ENCODE data around the gene ST3GAL5.

The ST3GAL5 gene

DNA sequence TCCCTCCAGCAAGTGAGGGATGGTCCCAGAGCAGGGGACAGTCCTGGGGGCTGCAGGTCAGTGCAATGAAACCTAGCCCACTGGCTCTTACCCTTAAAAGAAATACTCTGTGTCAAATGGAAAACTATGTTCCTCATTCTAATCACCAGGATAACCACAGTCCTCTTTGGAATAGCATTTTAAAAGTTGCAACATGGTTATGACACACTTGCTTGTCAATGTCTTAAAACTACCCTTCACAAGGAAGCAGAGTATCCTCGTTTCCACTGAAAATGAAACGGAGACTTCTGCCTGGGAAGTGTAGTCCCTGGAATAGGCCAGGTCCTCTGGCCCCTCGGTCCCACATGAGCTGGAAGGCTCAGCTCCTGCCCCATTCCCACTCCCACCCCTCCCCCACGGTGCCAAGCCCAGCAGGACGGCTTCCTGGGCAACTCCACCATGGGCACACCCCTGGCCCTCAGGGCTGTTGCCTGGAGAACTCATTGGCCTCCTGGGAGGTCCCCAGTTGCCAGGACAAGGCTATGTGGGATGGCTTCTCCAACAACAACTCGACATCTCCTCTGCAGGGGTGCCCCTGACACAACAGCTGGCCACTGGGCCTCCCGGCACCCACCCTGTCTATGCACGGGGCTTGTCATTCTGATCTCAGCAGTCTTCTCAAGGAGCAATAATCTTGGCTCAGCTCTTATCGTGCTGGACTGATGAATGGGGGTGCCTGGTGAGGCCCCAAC lies 38.3 kb upstream of the ST3GAL5 start:
- TF ChIP-seq, protein P1, sequence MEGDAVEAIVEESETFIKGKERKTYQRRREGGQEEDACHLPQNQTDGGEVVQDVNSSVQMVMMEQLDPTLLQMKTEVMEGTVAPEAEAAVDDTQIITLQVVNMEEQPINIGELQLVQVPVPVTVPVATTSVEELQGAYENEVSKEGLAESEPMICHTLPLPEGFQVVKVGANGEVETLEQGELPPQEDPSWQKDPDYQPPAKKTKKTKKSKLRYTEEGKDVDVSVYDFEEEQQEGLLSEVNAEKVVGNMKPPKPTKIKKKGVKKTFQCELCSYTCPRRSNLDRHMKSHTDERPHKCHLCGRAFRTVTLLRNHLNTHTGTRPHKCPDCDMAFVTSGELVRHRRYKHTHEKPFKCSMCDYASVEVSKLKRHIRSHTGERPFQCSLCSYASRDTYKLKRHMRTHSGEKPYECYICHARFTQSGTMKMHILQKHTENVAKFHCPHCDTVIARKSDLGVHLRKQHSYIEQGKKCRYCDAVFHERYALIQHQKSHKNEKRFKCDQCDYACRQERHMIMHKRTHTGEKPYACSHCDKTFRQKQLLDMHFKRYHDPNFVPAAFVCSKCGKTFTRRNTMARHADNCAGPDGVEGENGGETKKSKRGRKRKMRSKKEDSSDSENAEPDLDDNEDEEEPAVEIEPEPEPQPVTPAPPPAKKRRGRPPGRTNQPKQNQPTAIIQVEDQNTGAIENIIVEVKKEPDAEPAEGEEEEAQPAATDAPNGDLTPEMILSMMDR (IDR thresholded peaks at IDR 0.05; ENCODE audit: low read depth, low read length), result no peak
- no peak overlapping the region for H3K27ac ChIP-seq

DNA sequence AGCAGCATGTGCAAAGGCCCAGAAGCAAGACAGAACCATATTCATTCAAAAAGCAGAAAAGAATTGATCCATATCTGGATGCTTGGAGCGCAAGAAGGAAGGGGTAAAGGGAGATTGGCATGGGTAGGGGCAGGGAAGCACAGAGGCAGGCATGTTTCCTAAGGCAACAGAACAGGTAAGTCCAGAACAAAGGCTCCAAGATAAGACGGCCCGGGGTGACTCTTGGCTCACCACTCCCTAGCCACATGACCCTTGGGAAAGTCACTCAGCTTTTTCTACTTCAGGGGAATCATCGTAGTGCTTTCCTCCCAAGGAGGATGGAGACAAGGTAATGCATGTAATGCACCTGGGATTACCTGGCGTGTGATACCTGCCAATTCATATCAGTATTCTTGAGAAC lies 37.7 kb upstream of the ST3GAL5 start:
- no peak overlapping the region for H3K4me3 ChIP-seq (ENCODE audit: low read depth, low read length)
- H3K9me3 ChIP-seq (ENCODE audit: severe bottlenecking), result no peaks in the 10 kb centered on the region
- DNase-seq, result no peak
- peaks cover 5% of the 10 kb centered on the region for H3K27me3 ChIP-seq (ENCODE audit: insufficient read depth, low read depth, severe bottlenecking)
- H3K36me3 ChIP-seq, result no peaks in the 10 kb centered on the region
- H3K27ac ChIP-seq, result no peak overlapping the region
- TF ChIP-seq, protein P1 (IDR thresholded peaks at IDR 0.05; ENCODE audit: low read depth, low read length), result no peak

More for the DNA sequence above, 38.3 kb upstream of the ST3GAL5 start:
- H3K36me3 ChIP-seq, result no peaks in the 10 kb centered on the region
- peaks cover 6% of the 10 kb centered on the region for H3K27me3 ChIP-seq (ENCODE audit: insufficient read depth, low read depth, severe bottlenecking)
- no peak for DNase-seq
- H3K4me3 ChIP-seq (ENCODE audit: low read depth, low read length), result no peak overlapping the region
- no peaks in the 10 kb centered on the region for H3K9me3 ChIP-seq (ENCODE audit: severe bottlenecking)

DNA sequence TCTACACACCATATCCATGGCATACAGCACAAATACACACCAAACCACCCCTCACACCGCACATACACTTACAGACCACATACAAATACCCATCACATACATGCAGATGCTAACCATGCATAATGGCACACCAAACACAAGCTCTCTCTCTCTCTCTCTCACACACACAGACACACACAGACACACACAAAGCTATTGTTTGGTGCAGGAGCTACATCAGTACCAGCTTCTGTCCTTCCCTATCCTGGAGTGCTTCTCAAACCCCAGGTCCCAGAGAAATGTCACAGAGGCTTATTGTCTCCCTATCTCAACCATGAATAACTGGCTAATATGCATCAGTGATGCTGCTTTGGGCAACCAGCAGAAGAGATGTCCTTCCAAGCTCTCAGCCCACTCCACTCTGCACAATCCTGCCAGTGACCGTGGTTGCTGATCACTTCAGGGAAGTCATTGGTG lies 36.5 kb upstream of the ST3GAL5 start:
- Histone ChIP-seq H3K27ac (no peak overlapping the region), H3K27me3 (ENCODE audit: insufficient read depth, low read depth, severe bottlenecking) (no peaks in the 10 kb centered on the region), H3K9me3 (ENCODE audit: severe bottlenecking) (no peaks in the 10 kb centered on the region), H3K36me3 (no peaks in the 10 kb centered on the region), H3K4me3 (ENCODE audit: low read depth, low read length) (no peak overlapping the region)
- TF ChIP-seq, protein P1 (IDR thresholded peaks at IDR 0.05; ENCODE audit: low read depth, low read length), result no peak
- DNase-seq, result no peak

DNA sequence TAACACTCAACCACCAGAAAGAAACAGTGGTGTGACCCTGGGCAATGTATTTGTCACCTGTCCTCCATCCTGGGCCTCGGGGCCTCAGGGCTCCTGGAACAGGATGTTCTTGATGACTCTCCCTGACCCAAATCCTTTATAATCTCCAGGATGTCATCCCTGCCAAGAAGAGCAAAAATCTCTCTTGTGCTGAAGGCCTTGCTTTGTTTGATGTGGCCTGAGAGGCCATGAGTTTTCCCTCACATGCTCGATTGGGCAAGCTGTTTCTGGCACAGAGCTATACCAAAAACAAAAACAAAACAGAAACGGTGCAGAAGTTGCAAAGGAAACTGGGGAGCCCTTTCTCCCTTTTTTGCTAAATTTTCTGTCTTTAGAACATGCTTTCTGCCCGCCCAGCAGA lies 35.7 kb upstream of the ST3GAL5 start:
- Histone ChIP-seq H3K4me3 (ENCODE audit: low read depth, low read length) (no peak overlapping the region), H3K27ac (no peak overlapping the region), H3K27me3 (ENCODE audit: insufficient read depth, low read depth, severe bottlenecking) (no peaks in the 10 kb centered on the region), H3K9me3 (ENCODE audit: severe bottlenecking) (no peaks in the 10 kb centered on the region), H3K36me3 (no peaks in the 10 kb centered on the region)
- TF ChIP-seq, protein P1 (IDR thresholded peaks at IDR 0.05; ENCODE audit: low read depth, low read length), result no peak
- DNase-seq, result no peak

DNA sequence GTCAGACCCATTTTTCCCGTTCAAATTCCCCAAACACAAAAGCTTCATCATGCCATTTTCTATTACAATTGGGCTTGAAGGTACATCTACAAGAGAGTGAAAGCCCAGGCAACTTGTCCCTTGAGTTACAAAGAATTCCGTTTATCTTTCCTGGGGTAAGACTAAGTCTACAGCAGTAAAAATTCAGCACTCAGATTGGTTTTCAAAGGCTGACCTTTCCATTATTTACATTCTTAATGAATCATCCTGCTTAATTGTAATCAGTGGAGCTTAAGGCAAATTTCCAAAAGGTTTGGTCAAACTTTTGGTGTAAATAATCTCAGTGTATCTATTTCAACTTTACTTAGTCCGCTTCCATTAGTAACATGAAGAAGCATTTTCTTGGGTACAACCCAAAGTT lies 33.4 kb upstream of the ST3GAL5 start:
- H3K4me3 ChIP-seq (ENCODE audit: low read depth, low read length), result no peak overlapping the region
- no peaks in the 10 kb centered on the region for H3K36me3 ChIP-seq
- no peaks in the 10 kb centered on the region for H3K27me3 ChIP-seq (ENCODE audit: insufficient read depth, low read depth, severe bottlenecking)
- no peak for DNase-seq
- H3K9me3 ChIP-seq (ENCODE audit: severe bottlenecking), result no peaks in the 10 kb centered on the region
- H3K27ac ChIP-seq, result no peak overlapping the region
- TF ChIP-seq, protein P1 (IDR thresholded peaks at IDR 0.05; ENCODE audit: low read depth, low read length), result no peak

DNA sequence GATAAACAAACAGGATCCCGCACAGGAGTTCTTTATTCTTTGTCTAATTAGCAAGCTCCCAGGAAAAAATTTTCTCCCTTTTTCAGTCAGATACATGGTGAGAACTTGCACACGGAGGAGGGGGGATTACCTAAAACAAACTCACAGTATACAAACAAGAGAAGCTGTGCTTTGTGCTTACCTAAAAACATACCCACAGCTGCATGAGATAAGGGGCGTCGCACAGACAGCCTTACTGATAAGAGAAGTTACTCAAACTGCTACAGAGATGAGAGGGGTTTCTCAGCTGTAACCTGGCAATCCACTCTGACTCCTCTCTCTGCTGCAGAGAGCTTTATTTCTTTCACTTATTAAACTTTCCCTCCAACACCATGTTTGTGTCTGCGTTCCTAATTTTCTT lies 32.9 kb upstream of the ST3GAL5 start:
- Histone ChIP-seq H3K27ac (no peak overlapping the region), H3K4me3 (ENCODE audit: low read depth, low read length) (no peak overlapping the region), H3K27me3 (ENCODE audit: insufficient read depth, low read depth, severe bottlenecking) (no peaks in the 10 kb centered on the region), H3K36me3 (no peaks in the 10 kb centered on the region), H3K9me3 (ENCODE audit: severe bottlenecking) (no peaks in the 10 kb centered on the region)
- no peak for DNase-seq
- TF ChIP-seq, protein P1 (IDR thresholded peaks at IDR 0.05; ENCODE audit: low read depth, low read length), result no peak
